ENCODE results near the gene RPH3AL.
"Not testable (repeated sequence)": the region's sequence is repeated elsewhere in the genome, so short reads cannot be mapped to it uniquely, and the experiment has no call there.

The RPH3AL gene

DNA sequence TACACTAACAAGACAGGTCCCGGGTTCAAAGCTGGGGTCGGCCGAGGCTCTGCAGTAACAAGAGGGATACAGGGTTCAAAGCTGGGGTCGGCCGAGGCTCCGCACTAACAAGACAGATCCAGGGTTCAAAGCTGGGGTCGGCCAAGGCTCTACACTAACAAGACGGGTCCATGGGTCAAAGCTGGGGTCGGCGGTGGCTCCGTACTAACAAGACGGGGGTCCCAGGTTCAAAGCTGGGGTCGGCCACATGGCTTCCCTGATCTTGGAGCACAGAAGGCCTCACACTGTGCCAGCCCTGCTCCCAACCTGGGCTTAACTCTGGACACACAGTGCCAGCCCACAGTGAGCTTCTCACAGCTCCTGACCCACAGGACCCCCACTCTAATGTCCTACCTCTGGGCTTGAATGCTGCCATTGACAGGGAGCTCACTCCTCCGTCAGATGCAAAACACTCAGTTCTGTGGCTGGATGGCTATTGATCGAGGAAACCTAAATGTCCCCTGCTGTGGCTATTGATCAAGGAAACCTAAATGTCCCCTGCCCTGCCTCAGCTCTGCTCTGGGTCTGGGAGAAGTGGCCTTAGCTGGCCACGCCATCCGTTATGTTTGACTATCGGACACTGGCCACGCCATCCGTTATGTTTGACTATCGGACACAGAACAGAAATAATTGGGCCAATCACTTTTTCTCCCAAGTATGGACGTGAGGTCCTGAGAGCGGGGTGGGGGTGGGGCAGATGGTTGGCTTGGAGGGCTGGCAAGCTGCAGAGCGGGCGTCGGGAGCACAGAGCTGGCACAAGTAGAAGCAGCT is 116.6 kb downstream of the RPH3AL start:
- DNase-seq, result no peak

DNA sequence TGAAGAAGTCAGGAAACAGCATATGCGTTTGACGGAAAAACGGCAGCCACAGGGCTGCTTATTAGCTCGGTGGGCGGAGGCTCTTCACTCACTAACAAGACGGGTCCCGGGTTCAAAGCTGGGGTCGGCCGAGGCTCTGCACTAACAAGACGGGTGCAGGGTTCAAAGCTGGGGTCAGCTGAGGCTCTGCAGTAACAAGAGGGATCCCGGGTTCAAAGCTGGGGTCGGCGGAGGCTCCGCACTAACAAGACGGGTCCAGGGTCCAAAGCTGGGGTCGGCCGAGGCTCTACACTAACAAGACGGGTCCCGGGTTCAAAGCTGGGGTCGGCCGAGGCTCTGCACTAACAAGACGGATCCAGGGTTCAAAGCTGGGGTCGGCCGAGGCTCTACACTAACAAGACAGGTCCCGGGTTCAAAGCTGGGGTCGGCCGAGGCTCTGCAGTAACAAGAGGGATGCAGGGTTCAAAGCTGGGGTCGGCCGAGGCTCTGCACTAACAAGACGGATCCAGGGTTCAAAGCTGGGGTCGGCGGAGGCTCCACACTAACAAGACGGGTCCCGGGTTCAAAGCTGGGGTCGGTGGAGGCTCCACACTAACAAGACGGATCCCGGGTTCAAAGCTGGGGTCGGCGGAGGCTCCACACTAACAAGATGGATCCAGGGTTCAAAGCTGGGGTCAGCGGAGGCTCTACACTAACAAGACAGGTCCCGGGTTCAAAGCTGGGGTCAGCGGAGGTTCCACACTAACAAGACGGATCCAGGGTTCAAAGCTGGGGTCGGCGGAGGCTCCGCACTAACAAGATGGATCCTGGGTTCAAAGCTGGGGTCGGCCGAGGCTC is 117.4 kb downstream of the RPH3AL start:
- DNase-seq, result not testable (repeated sequence)

DNA sequence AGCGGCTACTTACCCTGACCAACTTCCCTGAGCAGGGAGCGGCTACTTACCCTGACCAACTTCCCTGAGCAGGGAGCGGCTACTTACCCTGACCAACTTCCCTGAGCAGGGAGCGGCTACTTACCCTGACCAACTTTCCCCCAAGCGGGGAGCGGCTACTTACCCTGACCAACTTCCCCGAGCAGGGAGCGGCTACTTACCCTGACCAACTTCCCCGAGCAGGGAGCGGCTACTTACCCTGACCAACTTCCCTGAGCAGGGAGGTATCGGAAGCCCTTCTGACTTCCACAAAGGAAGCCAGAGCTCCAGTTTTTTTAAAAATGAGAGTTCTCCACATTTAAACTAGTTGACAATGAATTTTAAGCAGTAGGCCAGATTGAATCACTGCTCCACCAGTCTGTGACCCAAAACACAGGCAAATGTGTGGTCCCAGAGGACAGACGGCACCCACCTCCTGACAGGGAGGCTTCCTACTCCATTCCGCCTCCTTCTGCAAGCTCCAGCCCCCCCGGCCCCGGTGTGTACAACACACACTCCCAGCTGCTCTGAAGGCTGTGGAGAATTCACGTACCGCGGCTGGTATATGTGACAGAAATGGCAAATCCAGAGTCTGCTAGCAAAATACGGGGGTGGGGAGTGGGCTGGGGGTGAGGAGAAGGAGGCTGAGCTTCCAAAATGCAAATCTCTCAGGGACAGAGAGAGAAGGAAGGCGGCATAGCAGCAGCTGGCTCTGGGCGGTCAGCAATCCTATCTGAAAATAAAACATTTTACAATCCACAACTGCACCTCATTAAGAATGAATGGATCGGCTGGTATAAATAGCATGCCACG is 118.2 kb downstream of the RPH3AL start:
- DNase-seq, result not testable (repeated sequence)

DNA sequence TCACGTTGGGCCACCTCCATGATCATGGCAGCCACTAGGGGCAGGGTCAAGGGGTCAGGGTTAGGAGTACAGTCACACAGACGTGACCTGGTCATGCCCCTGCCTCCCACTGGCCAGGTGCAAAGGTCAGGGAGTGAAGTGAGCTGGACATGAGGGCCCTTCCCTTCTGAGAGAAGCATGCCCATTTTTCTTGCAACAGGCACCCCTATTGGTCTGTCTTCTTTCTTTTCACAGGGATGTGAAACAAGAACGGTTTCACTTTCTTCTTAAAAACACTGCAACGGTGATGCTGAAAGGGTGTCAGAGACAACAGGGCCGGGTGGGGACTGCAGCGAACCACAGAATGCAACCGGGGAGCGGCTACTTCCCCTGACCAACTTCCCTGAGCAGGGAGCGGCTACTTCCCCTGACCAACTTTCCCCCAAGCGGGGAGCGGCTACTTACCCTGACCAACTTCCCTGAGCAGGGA is 119.1 kb downstream of the RPH3AL start:
- no peak for DNase-seq

DNA sequence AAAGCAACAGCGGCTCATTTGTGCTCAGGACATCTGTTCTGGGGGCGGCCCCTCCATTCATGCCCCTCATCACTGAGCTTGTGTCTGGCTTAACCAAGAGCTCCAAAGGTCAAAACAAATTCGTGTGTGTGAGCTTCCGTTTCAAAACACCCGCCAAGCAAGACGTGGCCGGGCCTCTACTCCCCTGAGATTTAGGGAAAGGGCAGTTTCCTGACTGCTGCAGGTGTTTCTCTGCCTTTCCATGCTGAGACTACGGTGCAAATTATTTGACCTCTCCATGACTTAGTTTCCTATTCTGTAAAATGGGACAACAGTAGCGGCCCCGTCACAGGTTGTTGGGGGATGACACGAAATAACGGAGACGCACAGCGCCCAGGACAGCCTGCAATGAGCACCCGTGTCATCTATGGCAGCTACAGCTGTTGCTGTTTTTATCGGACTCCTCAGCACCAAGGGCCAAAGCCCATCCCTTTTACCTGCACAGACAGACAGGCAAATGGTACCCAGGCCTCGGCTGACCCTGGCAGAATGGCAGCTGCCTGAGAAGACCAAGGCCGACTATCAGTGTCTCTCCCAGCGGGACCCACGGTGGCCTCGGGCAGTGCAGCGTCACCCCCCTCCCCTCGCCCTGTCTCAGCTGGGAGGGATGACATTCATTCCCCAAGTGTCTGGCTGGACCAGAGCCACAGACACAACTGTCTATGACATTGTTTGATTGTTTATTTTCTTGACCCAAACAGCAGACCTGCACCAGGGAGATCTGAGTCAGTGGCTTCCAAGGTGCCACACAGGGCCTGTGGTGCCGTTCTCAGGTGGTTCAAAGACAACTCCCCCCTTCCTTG is 120.4 kb downstream of the RPH3AL start:
- DNase-seq, result no peak

DNA sequence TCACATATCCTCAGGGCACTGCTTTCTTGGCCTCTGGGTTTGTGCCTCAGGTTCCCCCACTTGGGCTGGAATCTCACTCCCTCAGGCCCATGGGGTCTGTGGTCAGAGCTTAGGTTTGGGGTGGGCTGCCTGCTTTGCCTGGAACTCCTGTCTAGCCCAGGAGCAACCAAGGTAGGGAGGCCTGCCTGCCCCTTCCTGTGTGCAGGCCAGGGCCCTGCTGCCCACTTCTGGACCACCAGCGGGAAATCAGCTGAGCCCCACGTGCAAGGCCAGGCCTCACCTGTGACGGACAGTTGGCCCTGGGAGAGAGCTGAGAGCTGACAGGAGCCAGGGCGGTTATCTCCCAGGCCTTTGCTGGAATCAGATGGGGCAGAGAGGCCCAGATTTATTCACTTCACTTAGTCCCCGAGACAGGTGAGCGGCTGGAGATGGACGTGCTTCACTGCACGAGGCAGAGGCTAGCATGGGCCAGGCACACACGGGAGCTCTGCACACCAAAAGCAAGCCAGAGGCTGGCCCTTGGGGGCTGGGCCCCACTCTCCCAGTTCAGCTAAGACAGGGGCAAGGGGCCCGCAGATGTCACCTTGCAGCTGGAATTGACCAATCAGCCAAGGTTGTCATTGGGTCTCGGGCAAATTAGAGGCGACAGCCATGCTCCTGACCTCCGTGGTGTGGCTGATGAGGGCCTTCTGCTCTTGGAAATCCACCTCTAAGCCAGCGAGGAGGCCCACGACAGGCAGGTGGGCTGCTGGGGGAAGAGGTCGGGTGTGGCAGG is 121.2 kb downstream of the RPH3AL start:
- no peak for DNase-seq

DNA sequence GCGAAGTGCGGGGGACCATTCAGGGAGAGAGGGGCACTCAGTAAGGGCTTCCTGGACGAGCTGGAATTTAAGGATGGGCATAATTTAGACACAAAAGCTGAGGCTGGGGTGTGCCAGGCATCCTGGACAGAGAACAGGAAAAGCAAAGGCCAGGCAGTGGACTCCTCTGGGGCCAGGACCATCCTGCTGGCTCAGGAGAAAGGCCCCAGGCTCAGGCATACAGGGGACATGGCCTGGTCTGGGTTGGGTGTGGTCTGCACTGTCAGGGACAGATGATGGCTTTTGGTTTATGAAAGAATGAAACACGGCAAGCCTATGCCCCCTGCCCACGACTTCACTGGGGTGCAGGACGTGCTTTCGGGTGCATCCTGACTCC is 122.2 kb downstream of the RPH3AL start:
- DNase-seq, result no peak

DNA sequence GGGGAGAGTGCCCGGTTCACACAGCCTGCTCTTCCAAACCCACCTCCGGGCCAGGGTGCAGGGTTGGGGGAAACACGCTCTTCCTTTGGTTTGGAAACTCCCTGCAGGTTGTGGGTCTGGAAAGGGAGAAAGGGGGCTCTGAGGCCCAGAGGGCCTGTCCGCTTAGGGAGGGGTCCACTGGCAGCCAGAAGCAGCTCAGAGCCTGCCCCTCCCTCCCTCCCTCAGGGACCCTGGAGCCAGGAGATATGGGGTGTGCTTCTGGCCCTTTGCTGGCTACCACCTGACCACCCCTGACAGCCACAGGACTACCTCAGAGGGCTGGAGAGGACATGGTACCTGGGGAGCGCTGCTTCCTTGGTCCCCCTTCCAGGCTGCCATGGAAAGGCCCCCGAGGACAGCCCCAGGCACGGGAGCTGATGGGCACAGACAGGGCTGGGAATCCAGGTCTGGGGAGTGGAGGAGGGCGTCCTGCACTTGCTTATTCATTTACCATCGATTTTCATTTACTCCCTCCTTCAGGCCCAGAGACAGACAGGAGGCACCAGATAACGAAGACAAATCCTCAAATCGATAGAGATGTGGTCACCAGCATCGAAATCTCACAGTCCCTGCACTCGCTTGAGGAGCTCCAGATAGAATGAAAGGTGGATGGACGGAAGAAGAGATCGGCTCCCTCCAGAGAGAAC is 122.8 kb downstream of the RPH3AL start:
- DNase-seq, result no peak

DNA sequence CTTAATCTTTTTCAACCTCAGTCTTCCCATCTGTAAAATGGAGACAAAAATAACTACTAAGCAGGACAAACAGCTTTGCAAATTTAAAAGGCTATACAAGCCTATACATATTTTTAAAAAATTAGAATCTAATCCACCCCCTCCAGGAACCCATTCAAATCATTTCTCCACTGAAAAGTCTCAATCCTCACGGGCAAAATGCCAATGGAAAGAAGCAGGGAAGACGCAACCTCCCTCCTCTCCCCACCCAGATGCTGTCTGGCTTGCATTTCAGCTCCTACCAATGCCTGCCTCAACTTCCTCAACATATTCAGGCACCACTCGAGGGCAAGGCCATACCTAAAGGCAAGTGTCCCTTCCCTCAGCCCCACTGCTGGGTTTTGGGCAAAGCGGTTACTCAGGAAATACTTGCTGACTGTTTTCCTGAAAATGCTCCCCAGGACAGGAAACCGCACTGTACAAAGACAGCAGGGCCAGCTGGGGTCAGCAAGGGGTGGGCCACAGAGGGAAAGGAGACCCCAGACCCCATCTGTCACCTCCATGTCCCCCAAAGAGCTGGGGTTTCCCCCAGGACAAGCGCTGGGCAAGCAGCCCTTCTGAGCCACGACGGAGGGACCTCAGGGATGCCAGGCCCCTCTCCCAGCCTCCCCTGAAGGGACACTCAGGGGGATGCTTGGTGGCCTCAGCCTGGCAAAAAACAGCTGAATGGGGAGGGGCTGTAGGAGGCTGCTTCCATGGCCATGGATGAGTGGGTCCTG is 123.5 kb downstream of the RPH3AL start:
- DNase-seq, result no peak

DNA sequence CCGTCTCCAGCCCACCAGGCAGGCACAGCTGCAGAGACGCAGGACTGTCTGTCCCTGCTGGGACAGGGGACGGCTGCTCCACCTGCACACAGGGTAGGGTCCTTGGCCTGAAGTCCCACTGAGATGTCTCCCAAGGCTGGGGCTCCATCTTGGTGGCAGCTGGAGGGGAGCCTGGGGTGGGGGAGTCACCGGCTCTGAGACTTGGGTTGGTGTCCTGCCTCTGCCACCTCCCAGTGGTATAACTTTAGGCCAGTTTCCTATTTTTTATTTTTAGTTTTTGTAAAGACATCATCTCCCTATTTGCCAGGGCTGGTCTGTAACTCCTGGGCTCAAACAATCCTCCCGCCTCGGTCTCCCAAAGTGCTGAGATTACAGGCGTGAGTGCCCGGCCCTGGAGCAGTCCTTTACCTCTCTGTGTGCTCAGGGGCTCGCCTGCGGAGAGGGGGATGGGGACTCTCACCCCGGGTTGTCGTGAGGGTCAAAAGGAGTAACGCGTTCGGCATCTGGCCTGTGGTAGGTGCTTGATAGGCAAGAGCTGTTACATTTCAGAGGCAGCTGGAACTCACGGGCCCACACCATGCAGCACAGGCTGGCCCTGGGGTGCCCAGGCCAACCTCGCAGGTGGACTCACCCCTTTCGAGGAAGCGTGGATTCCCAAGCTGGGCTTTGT is 124.5 kb downstream of the RPH3AL start:
- no peak for DNase-seq

DNA sequence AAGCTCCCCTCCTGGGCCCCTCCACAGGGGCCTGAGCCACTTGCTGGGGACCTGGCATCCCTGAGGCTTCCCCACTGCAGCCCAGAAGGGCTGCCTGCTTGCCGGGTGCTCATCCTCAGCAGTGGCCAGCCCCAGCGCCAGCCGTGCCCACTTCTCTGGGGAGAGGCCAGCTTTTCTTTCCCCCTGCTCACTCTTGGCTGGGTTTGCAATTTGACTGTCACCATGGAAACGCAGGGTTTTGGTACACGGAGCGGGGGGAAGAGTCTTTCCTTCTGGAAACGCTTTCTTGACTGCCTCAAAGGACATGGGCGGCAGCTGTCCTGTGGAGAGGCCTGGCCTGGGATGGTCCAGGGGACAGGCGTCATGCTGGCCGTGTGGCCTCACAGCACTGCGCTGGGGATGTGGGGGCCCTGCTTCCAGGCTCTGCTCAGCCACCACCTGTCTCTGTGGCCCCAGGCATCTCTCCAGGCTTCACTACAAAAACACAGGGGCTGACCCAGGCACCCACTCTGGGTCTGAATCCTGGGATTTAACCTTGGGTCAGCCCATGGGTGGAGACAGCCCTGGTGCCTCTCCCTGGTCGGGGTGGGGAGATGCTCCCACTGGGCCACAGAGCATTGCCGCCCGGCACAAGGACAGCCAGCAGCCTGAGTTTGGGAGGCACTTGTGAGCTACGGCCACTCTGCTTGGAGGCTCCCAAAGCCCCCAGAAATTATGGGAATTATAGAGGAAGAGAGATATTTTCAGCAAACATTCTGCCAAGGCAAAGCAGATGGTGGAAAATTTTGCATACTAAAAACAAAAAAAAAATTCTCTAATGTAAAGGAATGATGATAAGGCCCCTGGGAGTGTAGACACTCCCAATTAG is 125.3 kb downstream of the RPH3AL start:
- no peak for DNase-seq

DNA sequence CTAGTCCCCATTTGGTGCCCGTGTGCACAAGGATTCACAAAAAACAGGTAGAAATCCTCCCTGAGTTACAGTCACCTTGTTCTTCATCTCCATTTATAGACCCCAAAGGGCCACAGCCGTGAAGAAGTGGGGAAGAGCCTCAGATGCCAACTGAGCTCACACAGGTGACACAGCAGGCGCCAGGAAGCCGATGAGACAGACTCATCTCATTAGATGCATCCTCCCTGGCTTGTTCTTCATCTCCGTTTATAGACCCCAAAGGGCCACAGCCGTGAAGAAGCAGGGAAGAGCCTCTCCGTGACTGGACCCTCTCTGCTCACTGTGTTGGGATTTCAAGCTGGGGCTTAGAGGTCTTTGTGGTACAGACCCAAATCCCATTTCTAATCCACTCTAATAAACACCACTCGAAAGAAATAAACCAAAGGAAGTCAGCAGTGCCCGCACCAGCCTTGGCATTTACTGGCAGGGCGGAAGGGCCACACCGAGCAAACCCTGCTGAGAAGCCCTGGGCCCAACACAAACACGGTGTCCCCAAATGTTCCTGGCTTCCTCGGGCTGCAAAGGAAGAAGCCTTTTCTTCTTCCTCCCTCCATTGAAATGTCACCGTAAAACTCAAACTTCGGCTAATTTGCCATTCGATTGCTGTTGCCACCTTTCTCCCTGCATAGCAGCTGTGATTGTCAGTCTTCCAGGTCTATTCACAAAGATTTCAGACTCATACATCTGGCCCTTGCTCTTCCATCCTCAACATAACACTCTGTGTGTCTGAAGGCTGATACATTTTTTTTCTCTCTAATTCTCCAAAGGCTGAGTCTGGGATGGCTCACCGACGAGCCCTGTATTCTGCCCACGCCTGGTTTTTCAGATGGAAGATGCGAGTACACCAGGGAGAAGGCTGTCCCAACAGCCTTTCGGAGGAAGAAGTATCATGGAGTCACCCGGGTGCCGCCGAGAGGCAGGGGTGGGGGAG is 126.2 kb downstream of the RPH3AL start:
- DNase-seq, result no peak

DNA sequence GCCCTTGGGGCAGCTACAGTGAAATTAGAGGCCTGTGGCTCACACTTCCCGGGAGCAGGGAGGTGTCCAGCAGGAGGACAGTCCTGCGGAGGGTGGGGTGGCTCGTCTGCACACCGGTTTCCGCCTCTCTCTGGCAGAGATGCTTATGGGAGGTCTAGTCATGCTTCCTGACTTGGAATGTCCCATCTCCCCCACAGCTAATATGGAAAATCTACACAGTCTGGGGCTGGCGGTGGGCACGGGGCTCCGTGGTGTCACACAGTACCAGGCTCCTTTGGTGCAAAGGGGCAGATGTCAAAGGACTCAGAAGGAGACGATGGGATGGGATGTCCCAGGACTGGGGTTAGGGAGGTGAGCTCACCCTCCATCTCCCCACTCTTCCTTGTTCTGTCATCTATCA is 127.1 kb downstream of the RPH3AL start:
- no peak for DNase-seq

DNA sequence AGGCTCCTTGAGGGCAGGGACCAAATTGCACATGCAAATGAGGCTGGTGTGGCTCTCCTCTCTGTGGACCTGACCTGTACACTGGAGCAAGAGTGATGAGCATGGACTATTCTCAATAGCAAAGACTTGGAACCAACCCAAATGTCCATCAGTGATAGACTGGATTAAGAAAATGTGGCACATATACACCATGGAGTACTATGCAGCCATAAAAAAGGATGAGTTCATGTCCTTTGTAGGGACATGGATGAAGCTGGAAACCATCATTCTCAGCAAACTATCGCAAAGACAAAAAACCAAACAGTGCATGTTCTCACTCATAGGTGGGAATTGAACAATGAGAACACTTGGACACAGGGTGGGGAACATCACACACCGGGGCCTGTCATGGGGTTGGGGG is 128.0 kb downstream of the RPH3AL start:
- DNase-seq, result not testable (repeated sequence)

DNA sequence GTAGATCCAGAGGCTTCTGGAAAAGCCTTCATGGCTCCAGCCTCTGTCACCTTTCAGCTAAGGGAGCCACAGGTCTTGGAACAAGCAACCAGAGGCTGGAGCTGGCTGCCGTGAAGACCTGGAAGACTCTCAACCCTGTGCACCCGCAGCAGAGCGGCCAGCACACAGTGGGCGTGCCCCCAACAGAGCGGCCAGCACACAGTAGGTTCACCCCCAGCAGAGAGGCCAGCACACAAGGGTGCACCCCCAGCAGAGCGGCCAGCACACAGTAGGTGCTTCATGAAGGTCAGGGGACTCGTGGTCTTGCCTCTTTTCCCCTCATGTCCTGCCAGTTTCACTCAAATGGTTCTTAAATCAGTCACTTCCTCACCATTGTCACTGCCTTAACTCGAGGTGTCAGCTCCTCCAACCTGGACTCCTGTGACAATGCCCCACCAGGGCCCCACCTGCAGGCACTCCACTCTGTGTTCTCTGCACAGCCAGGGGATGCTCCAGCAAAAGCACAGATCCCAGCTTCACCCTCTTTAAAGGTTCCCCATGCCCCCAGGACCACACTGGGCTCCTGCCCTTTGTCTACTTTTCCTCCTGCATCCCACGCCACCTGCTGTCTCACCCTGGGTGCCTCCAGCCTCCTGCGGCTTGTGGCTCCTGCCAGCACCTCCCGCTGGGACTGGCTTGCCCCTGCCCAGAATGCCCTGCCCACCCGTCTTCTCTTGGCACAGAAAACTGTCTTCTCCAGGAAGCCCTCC is 128.7 kb downstream of the RPH3AL start:
- DNase-seq, result no peak

DNA sequence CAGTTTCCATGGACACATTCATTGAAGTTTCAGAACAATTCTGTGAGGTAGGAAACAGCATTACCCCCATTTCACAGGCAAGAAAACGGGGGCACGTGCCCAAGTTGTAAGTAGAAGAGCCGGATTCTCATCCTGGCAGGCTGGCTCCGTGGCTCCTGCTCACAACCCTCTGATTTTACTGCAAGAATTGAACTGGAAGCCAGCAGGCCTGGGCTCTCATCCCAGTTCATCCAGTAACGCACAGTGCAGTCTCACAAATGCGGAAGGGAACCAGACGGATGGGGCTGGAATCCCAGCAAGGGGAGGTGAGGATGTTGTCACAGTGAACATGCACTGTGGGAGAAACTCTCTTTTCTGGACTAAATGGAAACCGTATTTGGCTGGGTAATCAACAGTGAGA is 130.4 kb downstream of the RPH3AL start:
- DNase-seq, result no peak
